Measurements from ENCODE around the gene CRAMP1.

DNA sequence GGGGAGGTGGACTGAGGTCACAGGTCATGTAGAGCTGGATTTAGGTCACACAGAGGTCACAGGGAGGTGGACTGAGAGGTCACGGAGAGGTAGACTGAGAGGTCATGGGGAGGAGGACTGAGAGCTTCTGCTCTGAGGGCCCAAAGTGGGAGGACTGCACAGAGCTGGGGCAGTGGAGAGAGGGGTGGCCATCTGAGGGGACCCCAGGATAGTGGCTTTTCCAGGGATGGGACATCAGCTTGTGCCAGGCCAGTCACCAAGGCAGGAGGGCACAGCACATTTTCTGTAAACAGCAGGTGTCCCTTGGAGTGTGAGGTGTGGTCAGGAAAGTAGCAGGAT lies 39.8 kb downstream of the CRAMP1 start:
- TF ChIP-seq, protein P1, sequence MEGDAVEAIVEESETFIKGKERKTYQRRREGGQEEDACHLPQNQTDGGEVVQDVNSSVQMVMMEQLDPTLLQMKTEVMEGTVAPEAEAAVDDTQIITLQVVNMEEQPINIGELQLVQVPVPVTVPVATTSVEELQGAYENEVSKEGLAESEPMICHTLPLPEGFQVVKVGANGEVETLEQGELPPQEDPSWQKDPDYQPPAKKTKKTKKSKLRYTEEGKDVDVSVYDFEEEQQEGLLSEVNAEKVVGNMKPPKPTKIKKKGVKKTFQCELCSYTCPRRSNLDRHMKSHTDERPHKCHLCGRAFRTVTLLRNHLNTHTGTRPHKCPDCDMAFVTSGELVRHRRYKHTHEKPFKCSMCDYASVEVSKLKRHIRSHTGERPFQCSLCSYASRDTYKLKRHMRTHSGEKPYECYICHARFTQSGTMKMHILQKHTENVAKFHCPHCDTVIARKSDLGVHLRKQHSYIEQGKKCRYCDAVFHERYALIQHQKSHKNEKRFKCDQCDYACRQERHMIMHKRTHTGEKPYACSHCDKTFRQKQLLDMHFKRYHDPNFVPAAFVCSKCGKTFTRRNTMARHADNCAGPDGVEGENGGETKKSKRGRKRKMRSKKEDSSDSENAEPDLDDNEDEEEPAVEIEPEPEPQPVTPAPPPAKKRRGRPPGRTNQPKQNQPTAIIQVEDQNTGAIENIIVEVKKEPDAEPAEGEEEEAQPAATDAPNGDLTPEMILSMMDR (IDR thresholded peaks at IDR 0.05; ENCODE audit: insufficient read depth, low read depth, low read length) = no peak
- no peak for TF ChIP-seq EZH2 (IDR thresholded peaks at IDR 0.05; ENCODE audit: insufficient read depth, low read length)
